ENCODE results near the gene MCF2L2. TPM values are rescaled to one million over a fixed set of nuclear protein-coding genes. Genes with fewer than 3 reads are reported as not detected.

MCF2L2 gene
- total and polyA plus RNA-seq, 2 donors from 2014 or later, result 0.32 to 1.7 TPM

GRCh38 chr3:183277260-183277659 lies 151.2 kb downstream of the MCF2L2 start:
- intact Hi-C loops (cut with DNase I), result no loop called here
- no peaks in the 10 kb centered on the region for H3K4me1 ChIP-seq (ENCODE audit: control insufficient read depth in 2 of 3, insufficient read depth in 2 of 3, low read depth in 1 of 3, low read length in 3 of 3)
- FAIRE-seq (no peak), DNase-seq (no peak)
- TF ChIP-seq CTCF (IDR thresholded peaks at IDR 0.05; ENCODE audit: borderline replicate concordance, extremely low read depth, insufficient read depth), result no peak
- no peak overlapping the region for H3K9ac ChIP-seq (ENCODE audit: low read length in 3 of 3)
- no peak overlapping the region for H3K4me3 ChIP-seq (ENCODE audit: low read length in 3 of 3)
- no peaks in the 10 kb centered on the region for H3K9me3 ChIP-seq (ENCODE audit: control insufficient read depth in 2 of 3, insufficient read depth in 1 of 3, low read length in 3 of 3)
- H3K36me3 ChIP-seq (ENCODE audit: control insufficient read depth in 2 of 3, insufficient read depth in 3 of 3, low read length in 3 of 3), result no peaks in the 10 kb centered on the region
- H3K27me3 ChIP-seq (ENCODE audit: control insufficient read depth, insufficient read depth, low read length), result no peaks in the 10 kb centered on the region
- no peak overlapping the region for H3K27ac ChIP-seq (ENCODE audit: low read depth in 2 of 2, low read length in 2 of 2)

- FAIRE-seq (no peak), DNase-seq (no peak)
- intact Hi-C loops (cut with DNase I), result no loop called here
- Histone ChIP-seq H3K36me3 (ENCODE audit: control insufficient read depth in 2 of 3, insufficient read depth in 3 of 3, low read length in 3 of 3) (no peaks in the 10 kb centered on the region), H3K9ac (ENCODE audit: low read length in 3 of 3) (no peak overlapping the region), H3K27me3 (ENCODE audit: control insufficient read depth, insufficient read depth, low read length) (no peaks in the 10 kb centered on the region), H3K4me1 (ENCODE audit: control insufficient read depth in 2 of 3, insufficient read depth in 2 of 3, low read depth in 1 of 3, low read length in 3 of 3) (no peaks in the 10 kb centered on the region), H3K27ac (ENCODE audit: low read depth in 2 of 2, low read length in 2 of 2) (no peak overlapping the region), H3K4me3 (ENCODE audit: low read length in 3 of 3) (no peak overlapping the region), H3K9me3 (ENCODE audit: control insufficient read depth in 2 of 3, insufficient read depth in 1 of 3, low read length in 3 of 3) (no peaks in the 10 kb centered on the region)
- no peak for TF ChIP-seq CTCF (IDR thresholded peaks at IDR 0.05; ENCODE audit: borderline replicate concordance, extremely low read depth, insufficient read depth)
Observed at GRCh38 chr3:183275937-183276336, 152.5 kb downstream of the MCF2L2 start.

- intact Hi-C loops (cut with DNase I), result no loop called here
- Histone ChIP-seq H3K36me3 (ENCODE audit: control insufficient read depth in 2 of 3, insufficient read depth in 3 of 3, low read length in 3 of 3) (no peaks in the 10 kb centered on the region), H3K27me3 (ENCODE audit: control insufficient read depth, insufficient read depth, low read length) (no peaks in the 10 kb centered on the region), H3K9me3 (ENCODE audit: control insufficient read depth in 2 of 3, insufficient read depth in 1 of 3, low read length in 3 of 3) (no peaks in the 10 kb centered on the region), H3K4me1 (ENCODE audit: control insufficient read depth in 2 of 3, insufficient read depth in 2 of 3, low read depth in 1 of 3, low read length in 3 of 3) (no peaks in the 10 kb centered on the region), H3K9ac (ENCODE audit: low read length in 3 of 3) (no peak overlapping the region), H3K4me3 (ENCODE audit: low read length in 3 of 3) (no peak overlapping the region), H3K27ac (ENCODE audit: low read depth in 2 of 2, low read length in 2 of 2) (no peak overlapping the region)
- peak in 2 of 5 donors; percentile 68 to 78 for DNase-seq
- TF ChIP-seq CTCF (IDR thresholded peaks at IDR 0.05; ENCODE audit: borderline replicate concordance, extremely low read depth, insufficient read depth), result no peak
- no peak for FAIRE-seq
Observed at GRCh38 chr3:183275418-183275817, 153.0 kb downstream of the MCF2L2 start.

GRCh38 chr3:183274609-183275008 lies 153.8 kb downstream of the MCF2L2 start:
- DNase-seq, result no peak
- H3K27me3 ChIP-seq (ENCODE audit: control insufficient read depth, insufficient read depth, low read length), result no peaks in the 10 kb centered on the region
- H3K4me1 ChIP-seq (ENCODE audit: control insufficient read depth in 2 of 3, insufficient read depth in 2 of 3, low read depth in 1 of 3, low read length in 3 of 3), result no peaks in the 10 kb centered on the region
- no peak for TF ChIP-seq CTCF (IDR thresholded peaks at IDR 0.05; ENCODE audit: borderline replicate concordance, extremely low read depth, insufficient read depth)
- no peak for FAIRE-seq
- no peak overlapping the region for H3K4me3 ChIP-seq (ENCODE audit: low read length in 3 of 3)
- intact Hi-C loops (cut with DNase I), result no loop called here
- H3K9ac ChIP-seq (ENCODE audit: low read length in 3 of 3), result no peak overlapping the region
- no peaks in the 10 kb centered on the region for H3K9me3 ChIP-seq (ENCODE audit: control insufficient read depth in 2 of 3, insufficient read depth in 1 of 3, low read length in 3 of 3)
- no peak overlapping the region for H3K27ac ChIP-seq (ENCODE audit: low read depth in 2 of 2, low read length in 2 of 2)
- H3K36me3 ChIP-seq (ENCODE audit: control insufficient read depth in 2 of 3, insufficient read depth in 3 of 3, low read length in 3 of 3), result no peaks in the 10 kb centered on the region

Measured in kidney (tissue), 14 donors.